Ovary (tissue), 9 donors: ENCODE results near the gene GSX2. TPM values are rescaled to one million over a fixed set of nuclear protein-coding genes. Genes with fewer than 3 reads are reported as not detected.
"Not testable (repeated sequence)": the region's sequence is repeated elsewhere in the genome, so short reads cannot be mapped to it uniquely, and the experiment has no call there.

Experiments
- DNase-seq, 5 donors: peaks; one replicate each; pipeline ENCODE4 v3.0.0-alpha.2; 2019 to 2020
- H3K27ac ChIP-seq, 2 donors: fragments of 200-600 bp; one replicate each; pipeline versions ENCODE4 v1.5.1 to v1.8.0; 2019 to 2022
- H3K27me3 ChIP-seq: fragments of 200-600 bp; one replicate; pipeline ENCODE4 v1.8.0; 2022
- H3K36me3 ChIP-seq: fragments of 200-600 bp; sonication (generic); one replicate; pipeline ENCODE4 v1.5.1; 2019
- H3K4me1 ChIP-seq: one replicate; pipeline ENCODE4 v1.8.1; 2013; ENCODE audit warnings: mild to moderate bottlenecking, moderate library complexity; ENCODE audit not compliant: insufficient read depth
- H3K4me3 ChIP-seq: fragments of 200-600 bp; sonication (generic); one replicate; pipeline ENCODE4 v1.5.1; 2017
- H3K9me3 ChIP-seq, 2 donors: fragments of 200-600 bp in 1 of 2; sonication (generic) in 1 of 2; one replicate each; pipeline versions ENCODE4 v1.5.1 to v1.8.1; 2013 to 2019; ENCODE audit warnings: mild to moderate bottlenecking in 1 of 2, moderate library complexity in 1 of 2
- CTCF ChIP-seq, 3 donors: fragments of 450-650 bp in 2 of 3; fragments of 200-600 bp in 1 of 3; IDR thresholded peaks; one replicate each; pipeline versions ENCODE4 v1.5.1 to v1.8.0; 2016 to 2022; ENCODE audit warnings: antibody characterized with exemption in 3 of 3, mild to moderate bottlenecking in 1 of 3
- EP300 ChIP-seq: sonication (generic); formaldehyde crosslinking; IDR thresholded peaks from one replicate; pipeline ENCODE4 v1.6.1; 2017; ENCODE audit warnings: antibody characterized with exemption
- POLR2A ChIP-seq: fragments of 450-650 bp; IDR thresholded peaks from one replicate; pipeline ENCODE4 v1.6.1; 2017; ENCODE audit warnings: antibody characterized with exemption, mild to moderate bottlenecking, moderate library complexity
- WGBS, 3 donors: extraction: QIAGEN DNeasy Blood & Tissue Kit in 1 of 3; methylation state at CpG; one replicate each; pipeline versions ENCODE4 v1.1.5 to v1.1.7; 2013 to 2017; 5-methylcytosine and 5-hydroxymethylcytosine counted together
- intact Hi-C, 4 donors: fragments of 100-400 bp; cut with DNase I; formaldehyde crosslinking; loops; one replicate each; pipeline versions ENCODE4 v1.11.0 to v1.15.1; 2022 to 2023
- polyA plus RNA-seq, 2 donors: library from polyadenylated mRNA; stranded (reverse); fragments of 200-250 nt in 1 of 2; fragments of 350-450 nt in 1 of 2; fragmentation: Illumina TruSeq in 1 of 2; extraction: RNeasy Lipid Tissue Mini Kit (QIAGEN cat#74804) in 1 of 2; gene quantifications; one replicate each; pipeline ENCODE4 v1.2.3, GENCODE V29; 2013 to 2014
- total RNA-seq, 7 donors: library from RNA; depleted of rRNA in 2 of 7; stranded (reverse); fragments of >200 nt in 2 of 7; fragmentation: NEBNext Ultra II Directional in 3 of 7; extraction: Animal tissue kit (Norgen Biotek cat#: 25700) in 3 of 7; gene quantifications; one replicate each; pipeline versions ENCODE4 v1.1.0 to v1.2.4, GENCODE V29; 2016 to 2023
- donor health status: DM: no; HTN: no; CAD: no; lungs with moderate emphysema.
- donor health status: DM: no; HTN: no; CAD: no.
- donor health status: Bipolar disorder and iron deficiency.
- donor health status: DM: yes; HTN: yes; CAD: no.
- donor health status: DM: no; HTN: no; CAD: no.
- donor health status: DM: yes; HTN: yes; CAD: no.

The GSX2 gene
- total and polyA plus RNA-seq, 9 donors: not detected

- no peak for DNase-seq
- H3K4me1 ChIP-seq: peaks cover 5% of the 10 kb centered on the region
- TF ChIP-seq EP300 (no peak), CTCF (IDR thresholded peaks at IDR 0.05) (no peak), POLR2A (no peak)
- H3K36me3 ChIP-seq: no peaks in the 10 kb centered on the region
- intact Hi-C loops: no loop called here
- H3K4me3 ChIP-seq: no peak overlapping the region
- 32 to 35% (median 34%) methylated on average over 22 of the region's 22 CpGs for WGBS, 3 donors
- H3K27ac ChIP-seq: no peak overlapping the region
- H3K9me3 ChIP-seq: no peaks in the 10 kb centered on the region
- no peaks in the 10 kb centered on the region for H3K27me3 ChIP-seq
Measured at GRCh38 chr4:54107951-54108748, 8.2 kb downstream of the GSX2 start.

- H3K27me3 ChIP-seq: no peaks in the 10 kb centered on the region
- no peaks in the 10 kb centered on the region for H3K9me3 ChIP-seq
- WGBS, 3 donors: 21 to 24% (median 23%) methylated on average over 51 of the region's 51 CpGs
- peaks cover 2% of the 10 kb centered on the region for H3K4me1 ChIP-seq
- H3K27ac ChIP-seq: no peak overlapping the region
- intact Hi-C loops: no loop called here
- DNase-seq: no peak
- no peaks in the 10 kb centered on the region for H3K36me3 ChIP-seq
- no peak overlapping the region for H3K4me3 ChIP-seq
- TF ChIP-seq POLR2A (no peak), CTCF (IDR thresholded peaks at IDR 0.05) (no peak), EP300 (no peak)
Measured at GRCh38 chr4:54109241-54110018, 9.5 kb downstream of the GSX2 start.

GRCh38 chr4:54110019-54110416 lies 10.1 kb downstream of the GSX2 start:
- WGBS, 3 donors: 30 to 35% (median 34%) methylated on average over 10 of the region's 10 CpGs
- no peak overlapping the region for H3K4me3 ChIP-seq
- no peaks in the 10 kb centered on the region for H3K9me3 ChIP-seq
- H3K36me3 ChIP-seq: no peaks in the 10 kb centered on the region
- DNase-seq: no peak
- H3K27me3 ChIP-seq: no peaks in the 10 kb centered on the region
- intact Hi-C loops: no loop called here
- peaks cover 2% of the 10 kb centered on the region for H3K4me1 ChIP-seq
- TF ChIP-seq CTCF (IDR thresholded peaks at IDR 0.05) (no peak), EP300 (no peak), POLR2A (no peak)
- no peak overlapping the region for H3K27ac ChIP-seq

GRCh38 chr4:54113206-54113605 lies 13.2 kb downstream of the GSX2 start:
- intact Hi-C loops, H3K27me3 ChIP-seq, H3K4me1 ChIP-seq, H3K4me3 ChIP-seq, DNase-seq, H3K9me3 ChIP-seq, H3K27ac ChIP-seq, H3K36me3 ChIP-seq: not testable (repeated sequence)
- WGBS, 3 donors: 78 to 84% (median 79%) methylated on average over 1 of the region's 1 CpG

- intact Hi-C loops, DNase-seq, H3K4me3 ChIP-seq, H3K27ac ChIP-seq, H3K27me3 ChIP-seq, H3K36me3 ChIP-seq, H3K4me1 ChIP-seq, H3K9me3 ChIP-seq: not testable (repeated sequence)
- 91 to 96% (median 95%) methylated on average over 6 of the region's 6 CpGs for WGBS, 3 donors
Measured at GRCh38 chr4:54116246-54116645, 16.3 kb downstream of the GSX2 start.
